G401.6 (cell line): Measurements from ENCODE around the gene SPAG16.
A peak's percentile ranks its signal among the peaks of the same experiment; 100 is the strongest.

ENCODE experiments used
- FAIRE-seq: peaks from 2 replicates; lab custom pipeline; 2012; peaks lifted over from hg19 to GRCh38; lab: Jason Lieb, UNC

SPAG16 gene

DNA sequence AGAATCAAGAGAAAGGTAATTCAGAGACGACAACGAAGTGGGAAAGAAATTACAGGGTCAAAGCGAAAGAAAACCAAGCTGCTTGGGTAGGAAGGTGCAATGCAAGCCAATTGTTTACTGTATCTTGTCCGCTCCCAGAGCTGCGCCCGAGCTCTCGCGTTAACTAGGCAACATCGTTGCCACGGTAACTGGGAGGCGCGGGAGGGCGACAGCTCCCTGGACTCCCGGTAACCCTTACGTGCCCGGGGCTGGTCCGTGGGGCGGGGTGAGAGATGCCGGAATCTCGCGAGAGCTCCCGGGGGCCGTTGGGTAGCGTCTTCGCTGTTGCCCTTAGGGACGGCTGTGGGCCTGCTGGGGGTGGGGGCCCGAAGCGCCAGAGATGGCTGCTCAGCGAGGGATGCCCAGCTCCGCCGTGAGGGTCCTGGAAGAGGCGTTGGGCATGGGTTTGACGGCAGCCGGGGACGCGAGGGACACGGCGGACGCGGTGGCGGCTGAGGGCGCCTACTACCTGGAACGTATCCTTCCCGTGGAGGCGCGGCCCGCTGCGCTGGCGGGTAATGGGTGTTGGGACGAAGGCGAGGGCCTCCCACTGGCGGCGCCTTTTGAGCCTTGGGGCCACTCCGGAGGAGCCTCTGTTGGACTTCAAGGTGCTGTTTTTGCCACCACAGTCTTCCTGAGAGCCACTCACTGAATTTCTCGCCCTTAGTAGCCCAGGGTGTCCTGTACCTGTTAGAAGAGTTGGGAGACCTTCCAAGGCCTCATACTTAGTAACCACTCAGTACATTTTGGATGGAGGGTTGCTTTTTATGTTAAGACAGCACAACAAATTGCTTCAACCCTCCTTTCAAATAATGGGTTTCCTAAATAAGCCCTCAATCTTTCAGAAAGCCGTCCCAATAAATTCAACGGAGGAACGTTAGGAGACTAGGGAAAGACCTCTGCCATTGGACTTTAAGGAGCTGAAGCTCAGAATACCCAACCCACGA lies at the start of gene SPAG16:
TSS of gene SPAG16 (plus strand) at position 360 of the 986 bp plus-strand sequence.
- peak; percentile 96 for FAIRE-seq

DNA sequence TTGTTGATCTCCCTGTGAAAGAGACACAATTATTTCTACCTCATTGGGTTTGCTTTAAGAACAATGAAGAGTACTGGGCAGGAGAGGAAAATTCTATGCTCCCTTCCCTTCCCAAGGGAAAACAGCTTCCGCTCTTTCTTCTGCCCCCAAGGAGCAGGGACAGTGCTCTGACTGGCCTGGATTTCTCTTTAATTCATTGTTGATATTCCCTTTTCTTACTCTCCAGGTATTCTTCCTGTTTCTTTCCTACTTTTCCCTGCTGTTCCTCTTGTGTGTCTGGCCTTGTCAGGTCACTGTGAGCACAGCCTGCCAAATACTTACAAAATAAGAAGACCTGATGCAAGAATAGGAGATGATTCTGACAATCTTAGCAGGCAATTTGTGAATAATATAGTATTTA lies 49.6 kb upstream of the SPAG16 start:
- FAIRE-seq = no peak

DNA sequence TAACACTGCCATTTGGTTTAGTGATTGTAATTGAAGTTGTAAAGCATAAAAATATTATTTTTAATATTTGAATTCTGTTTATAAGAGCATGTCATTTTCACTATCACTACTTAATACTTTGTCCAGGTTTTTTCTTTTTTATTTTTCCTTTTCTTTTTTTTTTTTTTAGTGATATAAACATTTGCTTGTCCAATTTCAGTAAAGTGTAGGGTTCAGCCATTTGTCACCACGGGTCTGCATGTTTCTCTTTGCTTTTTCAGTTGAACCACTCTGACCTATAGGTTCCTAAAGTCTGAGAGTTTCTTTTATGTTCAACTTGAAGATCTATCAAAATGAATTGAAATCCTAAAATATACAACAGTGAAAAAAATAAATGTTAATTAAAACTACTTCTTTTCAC lies 48.5 kb upstream of the SPAG16 start:
- FAIRE-seq = no peak

DNA sequence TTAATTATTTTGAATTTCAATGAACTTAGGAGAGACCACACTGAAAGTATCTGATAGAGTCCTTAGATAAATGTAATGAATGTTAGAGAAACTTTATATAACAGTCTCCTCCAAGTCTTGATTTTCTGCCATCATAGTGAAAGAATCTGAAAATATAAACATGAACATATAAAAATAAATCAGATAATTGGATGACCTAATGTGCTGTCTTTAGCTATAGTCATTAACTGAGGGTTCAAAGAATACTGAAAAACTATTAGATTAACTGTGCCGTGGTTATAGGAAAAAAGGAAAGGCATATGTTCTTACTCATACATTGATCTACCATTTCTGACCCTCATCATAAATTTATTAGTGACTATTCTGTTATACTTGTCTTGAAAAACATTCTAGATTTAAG lies 47.0 kb upstream of the SPAG16 start:
- FAIRE-seq = no peak

DNA sequence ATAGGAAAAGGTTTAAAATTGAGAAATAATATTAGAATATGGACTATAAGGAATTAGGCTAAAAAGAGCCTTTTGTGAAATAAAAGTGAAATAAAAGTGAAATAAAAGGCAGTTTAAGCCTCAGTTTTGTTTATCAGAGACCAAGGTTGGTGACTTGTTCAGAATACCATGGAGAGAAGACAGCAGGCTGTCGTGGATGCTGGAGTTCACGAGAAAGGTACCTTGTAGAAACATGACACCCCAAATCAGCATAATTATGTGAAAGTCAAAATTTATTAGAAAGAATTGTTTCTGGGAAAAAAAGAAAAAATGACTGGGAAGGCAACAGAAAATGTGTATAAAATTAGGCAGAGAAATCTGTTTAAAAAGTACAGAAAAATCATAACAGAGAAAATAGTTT lies 46.5 kb upstream of the SPAG16 start:
- no peak for FAIRE-seq

DNA sequence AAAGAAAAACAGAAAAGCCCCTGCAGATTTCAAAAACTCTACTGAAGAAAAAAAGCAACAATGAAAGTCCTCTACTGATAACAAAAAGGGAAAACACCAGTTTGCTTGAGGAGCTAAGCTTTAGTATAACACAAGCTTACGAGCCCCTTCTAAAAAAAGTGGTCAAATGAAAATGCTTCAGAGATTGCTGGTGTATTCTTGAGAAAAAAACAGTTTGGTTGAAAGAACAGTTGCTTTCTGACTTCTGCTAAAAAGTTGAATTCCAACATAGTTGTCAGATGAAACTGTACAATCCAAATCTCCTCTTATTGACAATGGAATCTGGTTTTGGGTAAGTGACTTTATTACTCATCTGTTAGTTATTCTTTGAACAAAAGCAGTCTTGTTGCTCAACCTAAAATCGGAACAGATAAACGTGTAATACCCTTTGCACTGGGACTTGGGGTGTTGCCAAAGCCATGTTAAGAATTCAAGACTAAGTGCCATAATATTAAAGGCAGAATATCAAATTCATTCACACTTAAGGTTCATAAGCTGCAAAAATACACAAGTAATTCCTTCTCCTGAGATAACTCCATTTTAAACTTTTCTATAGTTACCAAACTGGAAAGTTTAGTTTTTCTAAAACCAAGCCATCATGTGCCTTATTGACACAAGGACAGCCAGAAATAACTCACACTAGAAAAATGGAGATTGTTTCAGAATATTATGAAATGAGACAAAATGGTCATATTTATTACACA lies 45.3 kb upstream of the SPAG16 start:
- FAIRE-seq = no peak

DNA sequence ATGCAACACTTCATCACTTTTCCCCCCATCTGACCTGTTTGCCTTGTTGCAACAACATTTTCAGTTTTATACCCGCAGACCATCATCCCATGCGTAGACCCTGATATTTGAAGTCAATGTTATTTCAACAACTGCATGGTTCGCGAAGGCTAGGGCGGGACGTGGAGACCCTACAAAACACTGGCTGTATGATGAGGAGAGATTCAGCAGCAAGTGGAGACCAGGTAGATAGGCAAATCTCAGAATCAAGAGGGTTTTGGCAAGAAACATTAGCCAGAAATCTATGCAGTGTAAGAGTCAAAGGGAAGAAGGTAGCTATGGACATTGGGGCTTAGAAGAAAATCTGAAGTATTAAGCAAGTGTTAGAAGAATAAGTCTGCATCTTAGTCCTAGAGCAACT lies 42.4 kb upstream of the SPAG16 start:
- FAIRE-seq = no peak

DNA sequence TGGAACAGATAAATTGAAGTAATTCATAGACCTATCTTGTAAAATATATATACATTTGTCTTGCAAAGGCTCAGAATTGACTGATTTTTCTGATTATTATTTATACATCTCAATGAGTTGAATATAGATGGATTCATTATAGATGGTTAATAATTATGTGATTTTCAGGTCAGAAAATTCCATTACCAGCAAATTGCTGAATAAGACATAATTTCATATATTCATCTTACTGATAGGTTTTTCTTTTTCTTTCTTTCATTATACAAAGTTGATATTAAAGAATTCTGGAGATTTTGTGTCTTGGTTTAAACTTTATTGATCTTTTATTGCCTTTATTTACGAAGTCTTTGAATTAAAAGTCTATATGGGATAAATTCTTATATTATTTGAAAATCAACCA lies 41.6 kb upstream of the SPAG16 start:
- FAIRE-seq = peak; percentile 30

DNA sequence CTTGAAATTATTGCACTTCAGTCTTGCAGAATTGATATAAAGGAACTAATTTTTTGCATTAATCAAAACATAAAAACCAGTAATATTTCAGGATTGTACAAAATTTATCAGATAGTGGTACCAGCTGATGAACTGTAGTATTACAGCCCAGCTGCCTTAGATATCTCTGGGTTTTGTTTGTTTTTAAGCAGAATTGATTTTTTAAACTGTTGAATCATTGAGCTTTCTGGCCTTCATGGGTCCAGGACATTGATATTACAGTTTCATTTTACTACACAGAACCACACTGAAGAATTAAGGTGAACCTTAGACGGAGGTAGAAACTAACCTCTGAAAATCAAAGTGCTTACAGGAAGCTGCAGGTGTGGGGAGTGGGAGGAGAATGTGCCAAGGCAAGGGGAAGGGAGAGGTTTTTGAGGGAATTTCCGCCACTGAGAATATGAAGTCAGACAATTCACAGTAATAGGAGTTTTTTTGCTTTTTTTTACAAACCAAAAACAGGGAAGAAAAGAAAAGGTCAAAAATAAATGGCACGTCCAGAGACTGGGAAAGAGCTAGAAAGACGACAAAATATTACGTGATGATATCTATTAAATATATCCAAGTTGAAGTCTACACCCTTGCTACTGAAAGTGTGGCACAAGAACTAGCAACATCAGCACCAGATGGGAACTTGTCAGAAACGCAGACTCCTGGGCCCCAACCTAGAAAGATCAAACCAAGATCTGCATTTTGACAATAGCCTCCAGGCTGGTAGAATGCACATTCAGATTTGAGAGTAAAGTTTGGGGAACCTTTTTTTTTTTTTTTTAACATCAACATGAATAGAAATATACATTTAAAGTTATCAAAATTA lies 40.8 kb upstream of the SPAG16 start:
- FAIRE-seq = no peak

DNA sequence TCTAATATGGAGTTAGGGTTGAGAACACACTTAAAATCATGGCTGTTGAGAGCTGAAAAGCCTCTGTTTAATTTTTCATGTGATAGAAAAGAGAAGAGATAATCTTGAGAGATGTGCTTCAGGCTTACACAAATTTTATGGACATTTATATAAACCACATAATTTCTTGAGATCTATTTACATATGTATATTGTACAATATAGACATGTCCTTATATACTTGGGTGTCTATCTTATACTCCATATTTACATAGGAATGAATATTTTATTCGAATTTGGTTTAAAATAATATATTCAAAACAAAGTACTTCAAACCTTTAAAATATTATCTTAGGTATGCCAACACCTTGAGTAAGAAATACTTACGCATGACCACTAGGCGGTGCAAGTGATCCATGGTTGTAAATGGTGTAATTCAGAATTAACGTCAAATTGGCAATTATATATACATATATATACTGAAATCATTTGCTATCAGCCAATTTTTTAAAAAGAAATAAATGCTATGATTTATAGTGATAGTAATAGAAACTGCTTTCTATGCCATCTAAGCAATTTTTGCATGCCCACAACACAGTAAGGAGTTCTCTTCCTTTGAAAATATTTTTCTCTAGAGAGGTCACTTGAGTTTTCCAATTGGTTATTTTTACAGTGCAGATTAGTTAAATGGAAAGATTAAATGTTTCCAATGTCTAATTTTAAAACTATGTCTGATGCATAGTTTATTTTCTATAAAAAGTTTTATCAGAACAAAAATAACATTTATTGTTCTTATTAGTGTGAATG lies 37.6 kb upstream of the SPAG16 start:
- peak; percentile 92 for FAIRE-seq

DNA sequence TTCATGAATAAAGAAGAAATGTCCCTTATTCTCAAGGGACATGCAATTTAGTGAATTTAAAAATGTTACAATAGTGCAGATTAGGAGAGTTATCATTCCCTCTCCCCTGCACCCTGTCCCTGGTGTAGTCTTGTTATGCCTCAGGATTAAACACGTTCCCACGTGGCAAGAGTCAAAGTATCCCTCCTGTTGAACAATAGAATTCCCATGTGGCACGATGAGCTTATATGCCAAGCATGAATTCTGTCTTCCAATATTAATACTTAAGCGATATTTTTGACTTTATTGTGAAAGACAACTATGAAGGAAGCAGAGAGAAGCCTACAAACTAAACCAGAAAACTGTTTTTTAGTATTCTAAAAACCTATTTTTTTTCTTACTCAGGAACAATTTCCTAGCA lies 36.7 kb upstream of the SPAG16 start:
- FAIRE-seq = no peak

DNA sequence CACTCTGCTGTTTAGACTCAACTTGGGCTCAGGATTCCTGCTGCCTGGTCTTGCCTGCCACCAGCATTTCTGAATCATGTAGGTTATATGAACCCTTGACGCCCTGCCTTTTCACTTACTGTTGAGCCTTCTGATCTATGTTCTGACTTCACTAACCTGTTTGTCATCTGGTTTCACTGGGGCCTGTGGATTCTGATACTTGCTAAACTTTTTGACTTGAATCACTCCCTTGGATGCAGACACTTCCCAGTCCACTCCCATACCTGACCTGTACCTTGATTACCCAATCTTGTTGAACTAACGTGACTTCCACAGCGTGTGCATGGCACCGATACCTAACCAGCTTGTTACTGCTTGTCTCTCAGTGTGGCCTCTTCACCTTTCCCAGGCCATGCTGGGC lies 35.6 kb upstream of the SPAG16 start:
- no peak for FAIRE-seq

DNA sequence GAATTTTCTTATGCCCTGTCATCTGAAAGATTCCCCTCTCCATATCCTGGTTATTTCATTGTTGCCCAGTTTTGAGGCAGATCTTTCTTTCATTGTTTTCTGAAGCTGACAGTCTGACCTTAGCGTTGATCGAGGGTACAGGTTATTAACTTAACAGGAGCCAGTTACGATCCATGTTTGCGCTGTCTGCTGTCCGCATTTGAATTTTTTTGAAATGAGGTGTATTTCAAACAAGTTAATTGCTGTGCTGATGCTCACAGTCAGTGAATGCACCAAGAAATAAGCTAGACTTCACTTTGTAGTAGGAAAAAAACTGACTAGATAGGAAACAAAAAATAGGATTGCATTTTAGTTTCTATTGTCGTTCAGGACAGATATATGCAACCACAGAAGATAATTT lies 34.8 kb upstream of the SPAG16 start:
- no peak for FAIRE-seq

DNA sequence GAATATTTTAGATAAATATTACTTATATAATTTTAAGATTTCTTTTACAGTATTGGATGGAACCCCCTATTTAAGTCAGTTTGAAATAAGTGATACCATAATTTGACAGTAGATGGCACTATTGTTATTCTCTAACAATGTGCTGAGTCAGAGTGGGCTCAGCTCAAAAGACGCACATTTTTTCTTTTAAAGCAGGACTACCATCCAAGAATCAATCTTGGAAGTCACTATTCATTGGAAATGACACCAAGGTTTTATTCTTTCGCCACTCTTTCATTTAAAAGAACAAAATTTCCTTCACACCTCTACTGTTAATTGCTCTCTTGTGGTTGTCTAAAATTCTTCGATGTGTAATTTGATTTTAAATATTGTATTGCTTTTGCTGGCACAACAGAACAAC lies 32.6 kb upstream of the SPAG16 start:
- peak; percentile 96 for FAIRE-seq

DNA sequence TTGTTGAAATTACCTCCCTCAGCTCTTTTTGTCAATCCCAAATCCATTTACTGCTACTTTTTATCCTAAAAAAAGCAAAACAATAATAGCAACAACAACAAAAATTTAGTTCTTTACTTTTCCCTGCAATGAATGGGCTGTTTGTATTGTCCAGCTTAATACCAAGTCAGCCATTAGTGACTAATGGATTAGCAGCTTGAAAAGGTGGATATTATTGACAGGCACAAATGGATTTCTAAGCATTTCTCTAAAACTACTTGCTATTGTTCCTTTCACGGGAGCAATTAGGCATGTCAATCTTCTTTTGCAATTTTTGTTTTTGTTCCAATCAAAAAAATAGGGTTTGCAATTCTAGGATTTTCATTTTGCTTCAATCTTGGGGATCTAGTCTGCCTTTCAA lies 32.1 kb upstream of the SPAG16 start:
- FAIRE-seq = no peak

DNA sequence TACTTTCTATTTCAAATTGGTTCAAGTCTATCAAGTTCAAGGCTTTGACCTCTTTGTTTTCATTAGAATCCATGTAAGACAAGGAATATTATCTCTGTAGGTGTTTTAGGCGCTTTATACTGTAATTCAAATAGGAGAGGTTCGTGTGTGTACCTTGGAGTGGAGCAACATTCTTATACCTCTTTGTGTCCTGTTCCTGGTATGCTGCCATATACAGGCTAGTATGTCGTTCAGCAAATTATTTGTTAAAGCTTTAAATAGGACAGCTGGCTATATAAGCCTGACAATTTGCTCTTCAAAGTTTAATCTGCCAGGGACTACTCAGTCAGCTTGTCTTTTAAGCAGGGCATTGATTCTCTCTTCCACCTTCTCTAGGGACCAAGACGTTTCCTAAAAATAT lies 31.1 kb upstream of the SPAG16 start:
- FAIRE-seq = no peak

DNA sequence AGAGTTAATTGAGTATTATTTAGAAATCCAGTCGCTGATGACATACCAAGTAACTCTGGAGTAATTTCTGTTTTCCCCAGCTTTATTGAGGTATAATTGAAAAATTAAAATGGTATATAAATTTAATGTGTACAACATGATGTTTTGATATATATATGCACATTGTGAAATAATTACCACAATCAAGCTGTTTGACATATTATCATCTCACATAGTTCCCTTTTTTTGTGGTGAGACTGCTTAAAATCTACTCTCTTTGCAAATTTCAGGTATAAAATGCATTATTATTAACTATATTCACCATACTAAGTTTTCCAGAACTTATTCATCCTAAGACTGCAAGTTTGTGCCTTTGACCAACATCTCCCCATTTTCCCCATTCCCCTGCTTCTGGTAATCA lies 25.0 kb upstream of the SPAG16 start:
- no peak for FAIRE-seq

DNA sequence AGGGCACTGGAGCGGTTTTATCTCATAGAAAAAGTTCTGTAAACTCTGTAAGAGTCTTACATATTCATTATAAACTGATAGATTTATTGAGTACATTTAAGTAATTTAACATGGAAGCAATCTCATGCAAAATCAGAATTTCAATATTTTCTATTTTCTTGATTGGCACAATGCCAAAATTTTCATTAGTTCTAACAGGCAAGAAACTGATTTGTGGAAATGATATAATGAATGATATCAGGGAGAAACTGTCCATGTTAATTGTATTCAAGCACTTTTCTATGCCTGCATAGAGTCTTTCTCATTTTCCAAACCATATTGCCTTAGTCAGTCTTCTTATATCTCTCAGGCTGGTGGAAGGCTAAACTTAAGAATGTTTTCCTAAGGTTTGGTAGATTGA lies 23.0 kb upstream of the SPAG16 start:
- no peak for FAIRE-seq

DNA sequence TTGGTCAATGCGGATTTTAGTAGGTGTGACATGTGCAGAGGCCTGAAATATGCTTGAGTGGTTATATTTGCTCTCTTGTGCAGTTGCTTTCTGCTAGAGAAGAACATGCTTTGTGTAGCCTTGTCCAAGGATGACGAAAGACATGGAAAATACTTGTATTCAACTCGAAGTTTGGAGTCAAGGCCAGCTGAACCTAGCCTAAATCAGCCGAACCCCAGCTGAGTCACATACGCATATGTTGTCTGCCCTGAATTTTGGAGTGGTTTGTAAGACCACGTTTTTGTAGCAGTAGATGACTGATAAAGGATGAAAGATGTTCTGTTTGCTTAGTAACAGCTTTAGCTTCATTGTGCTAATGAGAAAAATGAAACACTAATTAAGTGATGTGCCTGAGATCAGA lies 22.5 kb upstream of the SPAG16 start:
- no peak for FAIRE-seq

DNA sequence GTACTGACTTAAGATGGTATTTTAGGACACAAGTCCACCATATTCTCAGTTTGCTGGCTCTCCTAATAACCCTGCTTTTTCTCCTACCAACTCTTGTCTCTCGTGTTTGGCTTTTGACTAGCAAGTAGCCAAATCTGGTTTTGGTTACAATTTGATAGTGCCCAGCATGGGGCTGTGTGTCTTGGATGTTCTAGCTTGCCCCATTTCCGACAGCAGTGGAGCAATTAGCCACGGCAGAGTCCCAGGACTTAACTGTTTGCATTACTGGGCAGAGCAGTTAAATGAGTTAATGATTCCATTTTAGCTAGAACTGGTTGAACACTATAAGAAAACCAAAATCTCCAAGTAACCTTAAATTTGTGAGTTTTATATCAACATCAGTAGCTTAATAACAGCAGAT lies 18.6 kb upstream of the SPAG16 start:
- no peak for FAIRE-seq

DNA sequence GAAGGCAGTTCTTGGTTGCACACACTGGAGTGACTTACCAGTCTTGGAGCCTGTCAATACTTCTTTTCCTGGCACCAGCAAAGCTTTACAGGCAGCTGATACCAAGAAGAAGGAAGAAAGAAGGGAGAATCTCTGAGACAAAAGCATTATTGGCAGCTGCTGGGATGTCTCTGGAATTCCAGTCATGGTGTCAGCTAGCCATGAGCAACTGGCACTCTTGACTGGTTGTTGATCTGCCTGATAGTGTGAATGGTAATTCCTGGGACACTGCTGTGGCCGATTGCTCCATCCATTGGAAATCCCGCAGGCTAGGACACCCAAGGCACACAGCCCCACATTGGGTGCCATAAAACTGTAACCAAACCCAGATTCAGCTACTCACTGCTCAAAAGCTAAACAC lies 17.8 kb upstream of the SPAG16 start:
- no peak for FAIRE-seq

DNA sequence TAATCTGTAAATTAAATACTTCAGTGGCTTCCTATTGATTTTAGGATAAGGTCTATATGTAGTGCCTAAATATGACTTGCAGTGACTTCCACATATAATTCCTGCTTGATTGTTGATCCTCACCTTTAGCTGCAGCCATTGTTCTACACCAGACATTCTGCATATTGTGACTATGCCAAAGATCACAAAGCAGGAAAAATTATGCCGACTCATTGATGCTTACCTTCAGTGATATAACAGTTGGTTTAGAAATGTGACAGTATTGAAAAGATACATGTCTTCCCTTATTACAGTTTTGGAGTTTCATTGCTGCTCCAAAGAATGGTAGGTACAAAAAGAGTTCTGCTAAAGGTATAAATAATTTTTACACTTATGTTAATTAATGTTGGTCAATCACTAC lies 12.3 kb upstream of the SPAG16 start:
- no peak for FAIRE-seq
